Neural cell (in vitro differentiated cells): ENCODE results near the gene CHST2. TPM values are rescaled to one million over a fixed set of nuclear protein-coding genes. Genes with fewer than 3 reads are reported as not detected.

ENCODE experiments used
- H2AFZ ChIP-seq: fragments of 200-600, 300-800 bp; sonication (generic), shearing (Covaris generic); 2 replicates; pipeline ENCODE4 v1.6.0; 2014; ENCODE audit warnings: low read depth, mild to moderate bottlenecking, antibody characterized with exemption, low read length, moderate library complexity
- H3F3A ChIP-seq: fragments of 200-600 bp; shearing (Covaris generic); 2 replicates; pipeline ENCODE4 v1.6.1; 2016; ENCODE audit warnings: mild to moderate bottlenecking, moderate library complexity, mixed read lengths, antibody characterized with exemption, low read length; ENCODE audit not compliant: insufficient read depth, poor library complexity, severe bottlenecking
- H3K27ac ChIP-seq: fragments of 200-600, 300-800 bp; sonication (generic), shearing (Covaris generic); 2 replicates; pipeline ENCODE4 v1.5.1; 2014; ENCODE audit warnings: mild to moderate bottlenecking, low read length, moderate library complexity
- H3K27me3 ChIP-seq: fragments of 300-800, 200-600 bp; sonication (generic), shearing (Covaris generic); 2 replicates; pipeline ENCODE4 v1.6.0; 2014; ENCODE audit warnings: mild to moderate bottlenecking, low read depth, low read length, moderate library complexity; ENCODE audit not compliant: insufficient read depth
- H3K36me3 ChIP-seq: fragments of 300-800, 200-600 bp; sonication (generic), shearing (Covaris generic); 2 replicates; pipeline ENCODE4 v1.5.1; 2014; ENCODE audit warnings: mild to moderate bottlenecking, antibody characterized with exemption, low read length, moderate library complexity; ENCODE audit not compliant: insufficient read depth
- H3K4me2 ChIP-seq: fragments of 300-800, 200-600 bp; sonication (generic), shearing (Covaris generic); 2 replicates; pipeline ENCODE4 v1.6.0; 2014; ENCODE audit warnings: mild to moderate bottlenecking, low read length
- H3K4me3 ChIP-seq: fragments of 300-800, 200-600 bp; sonication (generic), shearing (Covaris generic); 2 replicates; pipeline ENCODE4 v1.5.1; 2014; ENCODE audit warnings: mild to moderate bottlenecking, low read length, moderate library complexity
- H3K79me2 ChIP-seq: fragments of 200-600 bp; shearing (Covaris generic); replicated peaks from 2 replicates; pipeline ENCODE4 v1.6.0; 2014; ENCODE audit warnings: mild to moderate bottlenecking, low read length, moderate library complexity; ENCODE audit not compliant: insufficient read depth
- H3K9ac ChIP-seq: fragments of 300-800, 200-600 bp; sonication (generic), shearing (Covaris generic); 2 replicates; pipeline ENCODE4 v1.6.1; 2016; ENCODE audit warnings: mild to moderate bottlenecking, low read length, mixed read lengths
- H3K9me2 ChIP-seq: fragments of 200-600 bp; shearing (Covaris generic); 2 replicates; pipeline ENCODE4 v1.6.1; 2016; ENCODE audit warnings: mild to moderate bottlenecking, low read length, mixed read lengths; ENCODE audit not compliant: insufficient read depth
- H3K9me3 ChIP-seq: fragments of 200-600, 300-800 bp; sonication (generic), shearing (Covaris generic); 2 replicates; pipeline ENCODE4 v1.6.1; 2016; ENCODE audit warnings: mild to moderate bottlenecking, mixed run types, low read length, moderate library complexity, mixed read lengths
- H4K20me1 ChIP-seq: fragments of 200-600 bp; shearing (Covaris generic); 2 replicates; pipeline ENCODE4 v1.6.1; 2016; ENCODE audit warnings: mild to moderate bottlenecking, mixed run types; ENCODE audit not compliant: insufficient read depth
- EP300 ChIP-seq: fragments of 450-650 bp; conservative IDR thresholded peaks from 2 replicates; pipeline ENCODE4 v1.6.1; 2014; ENCODE audit warnings: antibody characterized with exemption, mild to moderate bottlenecking, moderate library complexity; ENCODE audit not compliant: poor library complexity, severe bottlenecking
- EZH2 ChIP-seq: fragments of 200-600, 300-800 bp; shearing (Covaris generic), sonication (generic); IDR thresholded peaks from 2 replicates; pipeline ENCODE4 v1.6.1; 2014; ENCODE audit warnings: antibody characterized with exemption, low read length, borderline replicate concordance, mild to moderate bottlenecking; ENCODE audit not compliant: insufficient read depth, poor library complexity, severe bottlenecking
- MXI1 ChIP-seq: fragments of 450-650 bp; conservative IDR thresholded peaks from 2 replicates; pipeline ENCODE4 v1.6.1; 2014; ENCODE audit warnings: antibody characterized with exemption, mild to moderate bottlenecking; ENCODE audit not compliant: poor library complexity, severe bottlenecking
- POLR2AphosphoS5 ChIP-seq: IDR thresholded peaks from 2 replicates; pipeline ENCODE4 v1.6.1; 2012
- RAD21 ChIP-seq: fragments of 450-650 bp; conservative IDR thresholded peaks from 2 replicates; pipeline ENCODE4 v1.6.1; 2014; ENCODE audit warnings: antibody characterized with exemption, mild to moderate bottlenecking, moderate library complexity
- SMC3 ChIP-seq: fragments of 450-650 bp; conservative IDR thresholded peaks from 2 replicates; pipeline ENCODE4 v1.6.1; 2014; ENCODE audit warnings: antibody characterized with exemption, mild to moderate bottlenecking, moderate library complexity; ENCODE audit not compliant: poor library complexity
- TAF1 ChIP-seq: IDR thresholded peaks from 2 replicates; pipeline ENCODE4 v1.6.1; 2012; ENCODE audit warnings: low read depth
- polyA plus RNA-seq: library from polyadenylated mRNA; depleted of rRNA; stranded (reverse); fragments of >200 nt; gene quantifications from 2 replicates; pipeline ENCODE4 v1.2.3, GENCODE V29; 2014
- TF ChIP-seq, protein P1 (sequence below): fragments of 450-650 bp; IDR thresholded peaks from 2 replicates; pipeline ENCODE4 v1.5.1; 2014; ENCODE audit warnings: antibody characterized with exemption, mild to moderate bottlenecking, moderate library complexity; ENCODE audit not compliant: poor library complexity, severe bottlenecking
- TF ChIP-seq, protein P2 (sequence below): IDR thresholded peaks from 2 replicates; pipeline ENCODE4 v1.6.1; 2012; ENCODE audit warnings: borderline replicate concordance

The CHST2 gene
- polyA plus RNA-seq, 1 donor from 2014 or later: 5.0 TPM

DNA sequence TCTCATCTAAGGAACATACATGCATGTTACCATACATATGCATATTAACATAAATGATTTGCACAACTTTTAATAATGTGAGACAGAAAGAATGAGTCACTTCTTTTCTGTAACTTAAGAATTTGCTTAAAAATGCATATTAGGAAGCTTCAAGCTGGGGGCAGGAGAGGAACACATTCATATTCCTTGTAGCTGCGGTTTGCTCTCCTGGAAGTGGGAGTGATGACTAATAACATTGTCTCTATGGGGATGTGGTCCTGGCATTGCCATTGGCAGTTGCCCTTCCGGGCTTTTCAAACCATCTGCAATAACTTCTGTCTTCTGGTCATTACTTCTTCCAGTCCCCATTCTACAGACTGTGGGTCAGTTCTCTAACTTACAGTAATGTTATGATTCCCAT lies 15.6 kb downstream of the CHST2 start:
- H3K9me3 ChIP-seq: no peaks in the 10 kb centered on the region
- no peak overlapping the region for H2AFZ ChIP-seq
- H4K20me1 ChIP-seq: no peaks in the 10 kb centered on the region
- no peak overlapping the region for H3K27ac ChIP-seq
- H3K27me3 ChIP-seq: no peaks in the 10 kb centered on the region
- TF ChIP-seq SMC3 (no peak), MXI1 (no peak), RAD21 (no peak), TAF1 (no peak), EP300 (no peak), POLR2AphosphoS5 (no peak), EZH2 (no peak)
- TF ChIP-seq, protein P1, sequence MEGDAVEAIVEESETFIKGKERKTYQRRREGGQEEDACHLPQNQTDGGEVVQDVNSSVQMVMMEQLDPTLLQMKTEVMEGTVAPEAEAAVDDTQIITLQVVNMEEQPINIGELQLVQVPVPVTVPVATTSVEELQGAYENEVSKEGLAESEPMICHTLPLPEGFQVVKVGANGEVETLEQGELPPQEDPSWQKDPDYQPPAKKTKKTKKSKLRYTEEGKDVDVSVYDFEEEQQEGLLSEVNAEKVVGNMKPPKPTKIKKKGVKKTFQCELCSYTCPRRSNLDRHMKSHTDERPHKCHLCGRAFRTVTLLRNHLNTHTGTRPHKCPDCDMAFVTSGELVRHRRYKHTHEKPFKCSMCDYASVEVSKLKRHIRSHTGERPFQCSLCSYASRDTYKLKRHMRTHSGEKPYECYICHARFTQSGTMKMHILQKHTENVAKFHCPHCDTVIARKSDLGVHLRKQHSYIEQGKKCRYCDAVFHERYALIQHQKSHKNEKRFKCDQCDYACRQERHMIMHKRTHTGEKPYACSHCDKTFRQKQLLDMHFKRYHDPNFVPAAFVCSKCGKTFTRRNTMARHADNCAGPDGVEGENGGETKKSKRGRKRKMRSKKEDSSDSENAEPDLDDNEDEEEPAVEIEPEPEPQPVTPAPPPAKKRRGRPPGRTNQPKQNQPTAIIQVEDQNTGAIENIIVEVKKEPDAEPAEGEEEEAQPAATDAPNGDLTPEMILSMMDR: no peak
- TF ChIP-seq, protein P2, sequence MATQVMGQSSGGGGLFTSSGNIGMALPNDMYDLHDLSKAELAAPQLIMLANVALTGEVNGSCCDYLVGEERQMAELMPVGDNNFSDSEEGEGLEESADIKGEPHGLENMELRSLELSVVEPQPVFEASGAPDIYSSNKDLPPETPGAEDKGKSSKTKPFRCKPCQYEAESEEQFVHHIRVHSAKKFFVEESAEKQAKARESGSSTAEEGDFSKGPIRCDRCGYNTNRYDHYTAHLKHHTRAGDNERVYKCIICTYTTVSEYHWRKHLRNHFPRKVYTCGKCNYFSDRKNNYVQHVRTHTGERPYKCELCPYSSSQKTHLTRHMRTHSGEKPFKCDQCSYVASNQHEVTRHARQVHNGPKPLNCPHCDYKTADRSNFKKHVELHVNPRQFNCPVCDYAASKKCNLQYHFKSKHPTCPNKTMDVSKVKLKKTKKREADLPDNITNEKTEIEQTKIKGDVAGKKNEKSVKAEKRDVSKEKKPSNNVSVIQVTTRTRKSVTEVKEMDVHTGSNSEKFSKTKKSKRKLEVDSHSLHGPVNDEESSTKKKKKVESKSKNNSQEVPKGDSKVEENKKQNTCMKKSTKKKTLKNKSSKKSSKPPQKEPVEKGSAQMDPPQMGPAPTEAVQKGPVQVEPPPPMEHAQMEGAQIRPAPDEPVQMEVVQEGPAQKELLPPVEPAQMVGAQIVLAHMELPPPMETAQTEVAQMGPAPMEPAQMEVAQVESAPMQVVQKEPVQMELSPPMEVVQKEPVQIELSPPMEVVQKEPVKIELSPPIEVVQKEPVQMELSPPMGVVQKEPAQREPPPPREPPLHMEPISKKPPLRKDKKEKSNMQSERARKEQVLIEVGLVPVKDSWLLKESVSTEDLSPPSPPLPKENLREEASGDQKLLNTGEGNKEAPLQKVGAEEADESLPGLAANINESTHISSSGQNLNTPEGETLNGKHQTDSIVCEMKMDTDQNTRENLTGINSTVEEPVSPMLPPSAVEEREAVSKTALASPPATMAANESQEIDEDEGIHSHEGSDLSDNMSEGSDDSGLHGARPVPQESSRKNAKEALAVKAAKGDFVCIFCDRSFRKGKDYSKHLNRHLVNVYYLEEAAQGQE: no peak
- no peaks in the 10 kb centered on the region for H3K9me2 ChIP-seq
- H3F3A ChIP-seq: no peaks in the 10 kb centered on the region
- H3K36me3 ChIP-seq: no peaks in the 10 kb centered on the region
- no peaks in the 10 kb centered on the region for H3K79me2 ChIP-seq
- H3K4me2 ChIP-seq: no peak overlapping the region
- H3K9ac ChIP-seq: no peak overlapping the region
- H3K4me3 ChIP-seq: no peak overlapping the region

DNA sequence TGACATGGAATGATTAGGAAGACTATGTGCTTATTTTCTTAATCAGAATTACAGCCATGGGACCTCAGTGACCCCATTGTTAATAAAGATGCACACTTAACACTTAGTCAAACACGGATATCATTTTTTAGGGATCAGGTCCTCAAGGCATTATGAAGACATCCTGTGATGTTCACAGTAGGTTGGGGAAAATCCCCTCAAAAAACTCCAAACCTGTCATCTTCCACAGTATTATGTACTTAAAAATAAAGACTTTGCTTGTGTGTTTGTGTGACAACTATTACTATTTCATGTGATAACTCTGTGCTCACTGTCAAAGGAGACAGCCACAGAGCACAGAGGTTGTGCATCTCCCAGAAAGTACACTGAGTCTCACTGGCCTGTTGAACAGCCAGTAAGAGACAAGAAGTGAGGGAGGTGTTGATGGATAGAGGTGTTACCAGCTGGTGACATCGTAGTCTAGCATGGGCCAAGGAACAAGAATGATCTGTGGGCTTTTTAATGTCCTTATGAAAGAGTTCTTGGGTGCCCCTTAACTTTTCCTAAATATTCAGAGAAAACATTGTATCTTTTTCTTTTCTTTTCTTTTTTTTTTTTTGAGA lies 18.0 kb downstream of the CHST2 start:
- H3K27ac ChIP-seq: no peak overlapping the region
- no peaks in the 10 kb centered on the region for H3F3A ChIP-seq
- H3K9me2 ChIP-seq: no peaks in the 10 kb centered on the region
- no peak overlapping the region for H3K4me2 ChIP-seq
- no peaks in the 10 kb centered on the region for H3K27me3 ChIP-seq
- no peak overlapping the region for H3K9ac ChIP-seq
- no peaks in the 10 kb centered on the region for H3K9me3 ChIP-seq
- H3K4me3 ChIP-seq: no peak overlapping the region
- H4K20me1 ChIP-seq: no peaks in the 10 kb centered on the region
- H2AFZ ChIP-seq: no peak overlapping the region
- TF ChIP-seq SMC3 (no peak), RAD21 (no peak), EP300 (no peak), POLR2AphosphoS5 (no peak), MXI1 (no peak), EZH2 (no peak), TAF1 (no peak)
- TF ChIP-seq, protein P2: no peak
- TF ChIP-seq, protein P1: no peak
- no peaks in the 10 kb centered on the region for H3K79me2 ChIP-seq
- no peaks in the 10 kb centered on the region for H3K36me3 ChIP-seq
